Caco-2 (cell line): ENCODE measurements around the gene LCN2. TPM values are rescaled to one million over a fixed set of nuclear protein-coding genes. Genes with fewer than 3 reads are reported as not detected.

Experiments used
- BruUV-seq: library from RNA; stranded (reverse); fragments of 400-500 nt; replicated peaks from 2 replicates; lab custom pipeline; 2021; lab: Mats Ljungman, UMichigan
- CTCF ChIA-PET: fragments of 300-600 bp; sonication (Branson Sonifier 250); formaldehyde crosslinking; loops from one replicate; lab custom pipeline; 2022; ENCODE audit warnings: antibody characterized with exemption; lab: Charles Lee
- POLR2A ChIA-PET: fragments of 300-600 bp; sonication (Branson Sonifier 250); formaldehyde crosslinking; loops from one replicate; lab custom pipeline; 2022; ENCODE audit warnings: antibody characterized with exemption; lab: Charles Lee
- DNase-seq, 2 experiments: peaks; one replicate each; pipeline versions ENCODE4 v3.0.0 to v3.0.0-alpha.2; 2020 to 2022
- H3K27me3 ChIP-seq: replicated peaks from 2 replicates; pipeline ENCODE4 v1.6.0; 2011; ENCODE audit warnings: low read length; ENCODE audit not compliant: control insufficient read depth, insufficient read depth
- H3K36me3 ChIP-seq: 2 replicates; pipeline ENCODE4 v1.5.1; 2011; ENCODE audit warnings: low read length; ENCODE audit not compliant: control insufficient read depth, insufficient read depth
- H3K4me1 ChIP-seq: fragments of 250-450 bp; sonication (Bioruptor Pico); 2 replicates; pipeline ENCODE4 v1.5.1; 2020; ENCODE audit warnings: mild to moderate bottlenecking
- H3K4me3 ChIP-seq: 2 replicates; pipeline ENCODE4 v1.5.1; 2011; ENCODE audit warnings: low read depth, mild to moderate bottlenecking, control low read depth, low read length
- H3K9me3 ChIP-seq: fragments of 250-450 bp; sonication (Bioruptor Pico); 2 replicates; pipeline ENCODE4 v1.5.1; 2020; ENCODE audit warnings: mild to moderate bottlenecking, moderate library complexity
- H3K27ac Mint-ChIP-seq: one replicate; pipeline ENCODE4 v1.8.0; 2022; ENCODE audit warnings: mixed read lengths; ENCODE audit not compliant: unreplicated experiment
- H3K27me3 Mint-ChIP-seq: one replicate; pipeline ENCODE4 v1.8.0; 2022; ENCODE audit warnings: mixed read lengths; ENCODE audit not compliant: insufficient read depth, unreplicated experiment
- H3K36me3 Mint-ChIP-seq: one replicate; pipeline ENCODE4 v1.8.0; 2022; ENCODE audit warnings: mild to moderate bottlenecking, mixed read lengths; ENCODE audit not compliant: insufficient read depth, unreplicated experiment
- H3K4me1 Mint-ChIP-seq: one replicate; pipeline ENCODE4 v1.8.0; 2022; ENCODE audit warnings: low read depth, mixed read lengths; ENCODE audit not compliant: unreplicated experiment
- H3K4me3 Mint-ChIP-seq: one replicate; pipeline ENCODE4 v1.8.0; 2022; ENCODE audit warnings: mild to moderate bottlenecking, moderate library complexity, mixed read lengths; ENCODE audit not compliant: unreplicated experiment
- H3K9me3 Mint-ChIP-seq: one replicate; pipeline ENCODE4 v1.8.0; 2022; ENCODE audit warnings: mixed read lengths; ENCODE audit not compliant: unreplicated experiment
- intact Hi-C: fragments of 100-400 bp; cut with micrococcal nuclease; formaldehyde crosslinking; loops from one replicate; pipeline ENCODE4 v1.10.0; 2022; ENCODE audit not compliant: unreplicated experiment
- total RNA-seq: library from RNA; stranded (reverse); gene quantifications from 2 replicates; pipeline ENCODE4 v1.2.3, GENCODE V29; 2022
- TF ChIP-seq, protein P1 (sequence below), 2 experiments: fragments of 200-600 bp in 1 of 2; IDR thresholded peaks; 1 replicate in 1 of 2; 2 replicates in 1 of 2; pipeline versions ENCODE4 v1.5.1 to v1.8.0; 2011 to 2022; ENCODE audit warnings: antibody characterized with exemption in 1 of 2, control low read depth in 1 of 2, inconsistent platforms in 1 of 2, low read depth in 1 of 2, low read length in 1 of 2, mild to moderate bottlenecking in 1 of 2, moderate library complexity in 1 of 2; ENCODE audit not compliant: insufficient read depth in 1 of 2, severe bottlenecking in 1 of 2, unreplicated experiment in 1 of 2

Gene LCN2
- total RNA-seq, 1 experiment from 2014 or later: not detected

DNA sequence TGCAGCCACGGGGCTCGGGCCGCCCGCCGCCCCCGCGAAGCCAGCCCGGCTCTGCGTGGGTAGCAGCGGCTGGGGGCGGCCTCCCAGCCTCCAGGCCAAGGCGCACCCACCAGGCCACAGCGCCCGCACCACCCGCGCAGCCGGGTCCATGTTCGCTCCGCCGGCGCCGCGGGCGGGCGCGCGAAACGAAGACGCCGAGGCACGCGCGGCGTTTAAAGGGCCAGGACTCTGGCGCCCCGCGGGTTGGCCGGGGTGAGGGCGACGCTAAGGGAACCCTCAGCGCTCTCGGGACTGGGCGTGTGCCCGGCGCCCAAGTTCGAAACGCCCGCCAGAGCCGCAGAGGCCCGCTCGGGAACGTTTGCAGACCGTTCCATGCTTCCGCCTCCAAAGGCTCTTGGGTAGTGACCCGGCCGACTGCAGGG, 21.7 kb upstream of the LCN2 start, which contains the start of gene PTGES2:
TSS of gene PTGES2 (minus strand) at position 162 of the 422 bp plus-strand sequence. CDS start at position 150, 12 bp downstream.
- CTCF ChIA-PET: interaction anchor here (1.6 kb wide), 1 partner anchor 10 kb away, joined by 11 read pairs; no protein-coding TSS in a partner anchor

DNA sequence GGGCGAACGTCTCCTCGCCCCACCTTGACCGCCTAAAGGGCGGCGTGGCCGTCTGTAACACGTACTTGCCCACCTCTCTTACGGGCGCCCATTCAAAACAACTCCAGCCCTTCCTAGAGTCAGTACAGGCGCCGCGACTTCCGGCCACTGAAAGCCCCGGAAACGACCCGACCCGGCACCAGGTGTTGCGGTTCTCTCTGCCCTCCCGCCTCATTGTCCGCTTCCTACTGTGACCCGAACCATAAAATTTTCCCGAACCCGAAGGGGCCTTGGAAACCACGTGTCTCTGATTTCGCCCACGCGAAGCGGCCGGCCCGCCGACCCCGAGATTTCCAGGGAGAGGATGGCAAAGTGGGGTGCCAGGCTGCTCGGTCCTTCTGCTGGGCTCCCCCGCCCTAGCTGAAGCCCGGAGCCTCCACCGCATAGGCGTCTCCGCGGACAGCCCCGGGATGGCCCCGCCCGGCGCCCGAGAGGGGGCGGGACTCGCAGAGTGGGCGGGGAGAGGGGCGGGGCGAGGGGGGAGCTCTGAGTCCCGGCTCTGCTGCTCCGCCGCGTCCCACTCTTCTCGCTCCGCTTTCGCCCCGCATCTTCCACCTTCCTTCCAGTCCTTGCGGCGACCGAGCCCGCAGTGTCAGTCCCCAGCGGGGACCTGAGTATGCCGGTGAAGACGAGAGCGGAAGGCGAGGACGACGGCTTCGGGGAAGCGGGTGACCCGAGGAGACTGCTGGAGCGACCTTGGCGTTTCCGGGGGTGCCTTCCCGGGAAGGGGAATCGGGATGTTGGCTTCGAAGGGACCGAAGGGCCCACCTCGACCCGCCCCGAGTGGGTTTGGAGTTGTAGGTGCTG, 21.0 kb upstream of the LCN2 start:
- H3K4me3 Mint-ChIP-seq: peak overlapping the region; percentile 97
- intact Hi-C loops: loop anchor here (2.0 to 5.0 kb wide), 2 partner anchors 33 to 64 kb away; partner anchors contain the start of genes BBLN and CIZ1
- POLR2A ChIA-PET: interaction anchor here (0.5 to 1.4 kb wide), 10 partner anchors 11 to 507 kb away, joined by 3 to 8 read pairs (median 4); partner anchors contain the start of genes BBLN, CIZ1, GOLGA2 and NAIF1
- BruUV-seq: no TSS peak
- CTCF ChIA-PET: interaction anchor here (0.5 to 1.6 kb wide), 5 partner anchors 11 to 60 kb away, joined by 3 to 11 read pairs (median 3); partner anchors contain the start of genes BBLN and SLC25A25
- Histone ChIP-seq H3K36me3 (peaks cover 4% of the 10 kb centered on the region; the same call in 1 of the 2 replicates), H3K27me3 (no peaks in the 10 kb centered on the region), H3K4me3 (peak overlapping the region; percentile 96), H3K4me1 (peaks cover 9% of the 10 kb centered on the region; the same call in 1 of the 2 replicates), H3K9me3 (no peaks in the 10 kb centered on the region)
- H3K9me3 Mint-ChIP-seq: no peaks in the 10 kb centered on the region
- DNase-seq: peak; percentile 89 to 90
- H3K27me3 Mint-ChIP-seq: no peaks in the 10 kb centered on the region
- peaks cover 31% of the 10 kb centered on the region for H3K36me3 Mint-ChIP-seq
- peaks cover 10% of the 10 kb centered on the region for H3K4me1 Mint-ChIP-seq
- H3K27ac Mint-ChIP-seq: peak overlapping the region; percentile 100
- TF ChIP-seq, protein P1, sequence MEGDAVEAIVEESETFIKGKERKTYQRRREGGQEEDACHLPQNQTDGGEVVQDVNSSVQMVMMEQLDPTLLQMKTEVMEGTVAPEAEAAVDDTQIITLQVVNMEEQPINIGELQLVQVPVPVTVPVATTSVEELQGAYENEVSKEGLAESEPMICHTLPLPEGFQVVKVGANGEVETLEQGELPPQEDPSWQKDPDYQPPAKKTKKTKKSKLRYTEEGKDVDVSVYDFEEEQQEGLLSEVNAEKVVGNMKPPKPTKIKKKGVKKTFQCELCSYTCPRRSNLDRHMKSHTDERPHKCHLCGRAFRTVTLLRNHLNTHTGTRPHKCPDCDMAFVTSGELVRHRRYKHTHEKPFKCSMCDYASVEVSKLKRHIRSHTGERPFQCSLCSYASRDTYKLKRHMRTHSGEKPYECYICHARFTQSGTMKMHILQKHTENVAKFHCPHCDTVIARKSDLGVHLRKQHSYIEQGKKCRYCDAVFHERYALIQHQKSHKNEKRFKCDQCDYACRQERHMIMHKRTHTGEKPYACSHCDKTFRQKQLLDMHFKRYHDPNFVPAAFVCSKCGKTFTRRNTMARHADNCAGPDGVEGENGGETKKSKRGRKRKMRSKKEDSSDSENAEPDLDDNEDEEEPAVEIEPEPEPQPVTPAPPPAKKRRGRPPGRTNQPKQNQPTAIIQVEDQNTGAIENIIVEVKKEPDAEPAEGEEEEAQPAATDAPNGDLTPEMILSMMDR (IDR thresholded peaks at IDR 0.05; ENCODE audit: insufficient read depth in 1 of 2, low read depth in 1 of 2, low read length in 1 of 2, severe bottlenecking in 1 of 2, unreplicated experiment in 1 of 2): no peak

More for the DNA sequence above, 21.7 kb upstream of the LCN2 start, which contains the start of gene PTGES2:
- peaks cover 33% of the 10 kb centered on the region for H3K36me3 Mint-ChIP-seq
- no TSS peak for BruUV-seq
- Histone ChIP-seq H3K27me3 (no peaks in the 10 kb centered on the region), H3K36me3 (peaks cover 4% of the 10 kb centered on the region; the same call in 1 of the 2 replicates), H3K4me3 (peak within 1 kb of the TSS; percentile 96), H3K9me3 (no peaks in the 10 kb centered on the region), H3K4me1 (peaks cover 9% of the 10 kb centered on the region; the same call in 1 of the 2 replicates)
- H3K27me3 Mint-ChIP-seq: no peaks in the 10 kb centered on the region
- DNase-seq: peak; percentile 84 to 91
- peaks cover 10% of the 10 kb centered on the region for H3K4me1 Mint-ChIP-seq
- H3K4me3 Mint-ChIP-seq: peak within 1 kb of the TSS; percentile 97
- TF ChIP-seq, protein P1 (IDR thresholded peaks at IDR 0.05; ENCODE audit: insufficient read depth in 1 of 2, low read depth in 1 of 2, low read length in 1 of 2, severe bottlenecking in 1 of 2, unreplicated experiment in 1 of 2): no peak
- H3K27ac Mint-ChIP-seq: peak within 1 kb of the TSS; percentile 100
- POLR2A ChIA-PET: no interaction called here
- no peaks in the 10 kb centered on the region for H3K9me3 Mint-ChIP-seq
- intact Hi-C loops: loop anchor here (5.0 kb wide), 1 partner anchor 65 kb away; the partner anchor contains the start of gene CIZ1
